ENCODE results near the gene HOXB6.

The HOXB6 gene

GRCh38 chr17:48576479-48577309 is 28.1 kb downstream of the HOXB6 start:
- no peak for DNase-seq
- no peak overlapping the region for H3K4me3 ChIP-seq (ENCODE audit: low read depth in 1 of 2, low read length in 2 of 2)

GRCh38 chr17:48575673-48576478 is 28.9 kb downstream of the HOXB6 start:
- H3K36me3 ChIP-seq (ENCODE audit: insufficient read depth, low read length): no peaks in the 10 kb centered on the region
- no peak overlapping the region for H2AFZ ChIP-seq (ENCODE audit: low read depth, low read length)
- H3K9ac ChIP-seq (ENCODE audit: low read depth, low read length): no peak overlapping the region
- H3K9me3 ChIP-seq (ENCODE audit: insufficient read depth, low read length, severe bottlenecking): no peaks in the 10 kb centered on the region
- no peak overlapping the region for H3K4me2 ChIP-seq (ENCODE audit: insufficient read depth, low read length)
- DNase-seq: no peak
- peaks cover 4% of the 10 kb centered on the region; the same call in 1 of the 2 replicates for H4K20me1 ChIP-seq (ENCODE audit: insufficient read depth, low read length)
- no peaks in the 10 kb centered on the region for H3K79me2 ChIP-seq (ENCODE audit: insufficient read depth, low read length)
- H3K4me1 ChIP-seq (ENCODE audit: insufficient read depth, low read length): no peaks in the 10 kb centered on the region
- TF ChIP-seq, protein P1, sequence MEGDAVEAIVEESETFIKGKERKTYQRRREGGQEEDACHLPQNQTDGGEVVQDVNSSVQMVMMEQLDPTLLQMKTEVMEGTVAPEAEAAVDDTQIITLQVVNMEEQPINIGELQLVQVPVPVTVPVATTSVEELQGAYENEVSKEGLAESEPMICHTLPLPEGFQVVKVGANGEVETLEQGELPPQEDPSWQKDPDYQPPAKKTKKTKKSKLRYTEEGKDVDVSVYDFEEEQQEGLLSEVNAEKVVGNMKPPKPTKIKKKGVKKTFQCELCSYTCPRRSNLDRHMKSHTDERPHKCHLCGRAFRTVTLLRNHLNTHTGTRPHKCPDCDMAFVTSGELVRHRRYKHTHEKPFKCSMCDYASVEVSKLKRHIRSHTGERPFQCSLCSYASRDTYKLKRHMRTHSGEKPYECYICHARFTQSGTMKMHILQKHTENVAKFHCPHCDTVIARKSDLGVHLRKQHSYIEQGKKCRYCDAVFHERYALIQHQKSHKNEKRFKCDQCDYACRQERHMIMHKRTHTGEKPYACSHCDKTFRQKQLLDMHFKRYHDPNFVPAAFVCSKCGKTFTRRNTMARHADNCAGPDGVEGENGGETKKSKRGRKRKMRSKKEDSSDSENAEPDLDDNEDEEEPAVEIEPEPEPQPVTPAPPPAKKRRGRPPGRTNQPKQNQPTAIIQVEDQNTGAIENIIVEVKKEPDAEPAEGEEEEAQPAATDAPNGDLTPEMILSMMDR (IDR thresholded peaks at IDR 0.05; ENCODE audit: borderline replicate concordance, extremely low read depth, low read length, poor library complexity, severe bottlenecking): no peak
- no peak for TF ChIP-seq EZH2 (IDR thresholded peaks at IDR 0.05; ENCODE audit: borderline replicate concordance, low read depth, low read length, severe bottlenecking)
- H3K27ac ChIP-seq (ENCODE audit: low read length): no peak overlapping the region
- ATAC-seq (ENCODE audit: insufficient read depth, low read depth): no peak
- peaks cover 30% of the 10 kb centered on the region for H3K27me3 ChIP-seq (ENCODE audit: insufficient read depth, low read length, poor library complexity)
- H3K4me3 ChIP-seq (ENCODE audit: low read depth in 1 of 2, low read length in 2 of 2): no peak overlapping the region

More at GRCh38 chr17:48576479-48577309, 28.1 kb downstream of the HOXB6 start:
- ATAC-seq (ENCODE audit: insufficient read depth, low read depth): no peak
- H3K79me2 ChIP-seq (ENCODE audit: insufficient read depth, low read length): no peaks in the 10 kb centered on the region
- H3K9ac ChIP-seq (ENCODE audit: low read depth, low read length): no peak overlapping the region
- H3K27ac ChIP-seq (ENCODE audit: low read length): no peak overlapping the region
- no peaks in the 10 kb centered on the region for H3K9me3 ChIP-seq (ENCODE audit: insufficient read depth, low read length, severe bottlenecking)
- no peak overlapping the region for H3K4me2 ChIP-seq (ENCODE audit: insufficient read depth, low read length)
- H4K20me1 ChIP-seq (ENCODE audit: insufficient read depth, low read length): peaks cover 4% of the 10 kb centered on the region; the same call in 1 of the 2 replicates
- no peak overlapping the region for H2AFZ ChIP-seq (ENCODE audit: low read depth, low read length)
- H3K4me1 ChIP-seq (ENCODE audit: insufficient read depth, low read length): no peaks in the 10 kb centered on the region
- peaks cover 24% of the 10 kb centered on the region for H3K27me3 ChIP-seq (ENCODE audit: insufficient read depth, low read length, poor library complexity)
- H3K36me3 ChIP-seq (ENCODE audit: insufficient read depth, low read length): no peaks in the 10 kb centered on the region
- TF ChIP-seq EZH2 (IDR thresholded peaks at IDR 0.05; ENCODE audit: borderline replicate concordance, low read depth, low read length, severe bottlenecking): no peak
- TF ChIP-seq, protein P1 (IDR thresholded peaks at IDR 0.05; ENCODE audit: borderline replicate concordance, extremely low read depth, low read length, poor library complexity, severe bottlenecking): no peak

- H4K20me1 ChIP-seq (ENCODE audit: insufficient read depth, low read length): no peaks in the 10 kb centered on the region
- H3K9ac ChIP-seq (ENCODE audit: low read depth, low read length): no peak overlapping the region
- H3K36me3 ChIP-seq (ENCODE audit: insufficient read depth, low read length): no peaks in the 10 kb centered on the region
- no peak overlapping the region for H2AFZ ChIP-seq (ENCODE audit: low read depth, low read length)
- no peak for ATAC-seq (ENCODE audit: insufficient read depth, low read depth)
- H3K27me3 ChIP-seq (ENCODE audit: insufficient read depth, low read length, poor library complexity): peaks cover 31% of the 10 kb centered on the region
- H3K4me3 ChIP-seq (ENCODE audit: low read depth in 1 of 2, low read length in 2 of 2): no peak overlapping the region
- H3K27ac ChIP-seq (ENCODE audit: low read length): no peak overlapping the region
- no peak for DNase-seq
- H3K4me1 ChIP-seq (ENCODE audit: insufficient read depth, low read length): no peaks in the 10 kb centered on the region
- TF ChIP-seq EZH2 (IDR thresholded peaks at IDR 0.05; ENCODE audit: borderline replicate concordance, low read depth, low read length, severe bottlenecking): no peak
- TF ChIP-seq, protein P1 (IDR thresholded peaks at IDR 0.05; ENCODE audit: borderline replicate concordance, extremely low read depth, low read length, poor library complexity, severe bottlenecking): no peak
- no peaks in the 10 kb centered on the region for H3K9me3 ChIP-seq (ENCODE audit: insufficient read depth, low read length, severe bottlenecking)
- H3K4me2 ChIP-seq (ENCODE audit: insufficient read depth, low read length): no peak overlapping the region
- H3K79me2 ChIP-seq (ENCODE audit: insufficient read depth, low read length): no peaks in the 10 kb centered on the region
These were observed 29.7 kb downstream of the HOXB6 start for GRCh38 chr17:48575066-48575582.

Data from DND-41 (cell line).